ENCODE measurements around the gene GAS7. TPM values are rescaled to one million over a fixed set of nuclear protein-coding genes. Genes with fewer than 3 reads are reported as not detected.

The GAS7 gene
- total and polyA plus RNA-seq, 9 of the 15 experiments (the other 6 are each of a cell fraction or from before 2014, with no cell fraction given), result 0.11 to 0.33 TPM; not detected in 7

DNA sequence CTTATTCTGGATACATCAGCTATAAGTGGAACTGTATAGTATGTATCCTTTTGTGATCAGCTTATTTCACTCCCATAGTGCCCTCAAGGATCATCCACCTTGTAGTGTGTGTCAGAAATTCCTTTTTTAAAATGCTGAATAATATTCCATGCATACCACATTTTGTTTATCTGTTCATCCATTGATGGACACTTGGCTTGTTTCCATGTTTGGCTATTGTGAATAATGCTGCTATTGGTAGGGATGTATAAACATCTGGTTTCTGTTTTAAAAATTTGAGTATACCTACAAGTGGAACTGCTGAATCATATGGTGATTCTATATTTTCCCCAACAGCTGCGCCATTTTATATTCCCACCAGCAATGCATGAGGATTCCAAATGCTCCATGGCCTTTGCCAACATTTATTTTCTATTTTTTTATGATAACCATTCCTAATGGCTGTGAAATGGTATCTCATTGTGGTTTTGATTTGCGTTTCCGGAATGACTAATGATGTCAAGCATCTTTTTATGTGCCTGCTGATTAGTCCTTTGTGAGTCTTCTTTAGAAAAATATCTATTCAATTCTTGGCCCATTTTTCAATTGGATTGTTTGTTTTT lies 304.9 kb downstream of the GAS7 start:
- intact Hi-C loops (cut with micrococcal nuclease), result loop anchor here (1.0 kb wide), 1 partner anchor 37 kb away; no protein-coding TSS in a partner anchor
- H3K4me3 ChIP-seq, result no peak overlapping the region
- no peak for TF ChIP-seq TARDBP (IDR thresholded peaks at IDR 0.05)
- TF ChIP-seq, protein P1, sequence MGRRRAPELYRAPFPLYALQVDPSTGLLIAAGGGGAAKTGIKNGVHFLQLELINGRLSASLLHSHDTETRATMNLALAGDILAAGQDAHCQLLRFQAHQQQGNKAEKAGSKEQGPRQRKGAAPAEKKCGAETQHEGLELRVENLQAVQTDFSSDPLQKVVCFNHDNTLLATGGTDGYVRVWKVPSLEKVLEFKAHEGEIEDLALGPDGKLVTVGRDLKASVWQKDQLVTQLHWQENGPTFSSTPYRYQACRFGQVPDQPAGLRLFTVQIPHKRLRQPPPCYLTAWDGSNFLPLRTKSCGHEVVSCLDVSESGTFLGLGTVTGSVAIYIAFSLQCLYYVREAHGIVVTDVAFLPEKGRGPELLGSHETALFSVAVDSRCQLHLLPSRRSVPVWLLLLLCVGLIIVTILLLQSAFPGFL (CRISPR knock-in tag; IDR thresholded peaks at IDR 0.05), result no peak
- TF ChIP-seq RUNX1 (IDR thresholded peaks at IDR 0.05; ENCODE audit: low read depth), result no peak
- no peak for TF ChIP-seq PCBP2 (IDR thresholded peaks at IDR 0.05; ENCODE audit: low read depth, low read length, poor library complexity, severe bottlenecking)
- TF ChIP-seq TOE1 (IDR thresholded peaks at IDR 0.05; ENCODE audit: borderline replicate concordance), result no peak
- TF ChIP-seq TOE1 (CRISPR knock-in tag; IDR thresholded peaks at IDR 0.05; ENCODE audit: borderline replicate concordance, low read depth), result no peak
- no peak for TF ChIP-seq NCOA4 (IDR thresholded peaks at IDR 0.05; ENCODE audit: partially characterized antibody)
- no peak for TF ChIP-seq ELF1 (tag; IDR thresholded peaks at IDR 0.05)
- no peak for TF ChIP-seq KLF13 (tag; IDR thresholded peaks at IDR 0.05; ENCODE audit: borderline replicate concordance, low read depth)
- TF ChIP-seq DNMT1 (IDR thresholded peaks at IDR 0.05), result no peak
- no peak for TF ChIP-seq FOXP1 (CRISPR knock-in tag; IDR thresholded peaks at IDR 0.05)
- TF ChIP-seq, protein P2, sequence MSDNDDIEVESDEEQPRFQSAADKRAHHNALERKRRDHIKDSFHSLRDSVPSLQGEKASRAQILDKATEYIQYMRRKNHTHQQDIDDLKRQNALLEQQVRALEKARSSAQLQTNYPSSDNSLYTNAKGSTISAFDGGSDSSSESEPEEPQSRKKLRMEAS (CRISPR knock-in tag; IDR thresholded peaks at IDR 0.05), result no peak
- TF ChIP-seq TAF9B (IDR thresholded peaks at IDR 0.05; ENCODE audit: partially characterized antibody), result no peak
- no peak for TF ChIP-seq EHMT2 (IDR thresholded peaks at IDR 0.05)
- no peak for TF ChIP-seq DIDO1 (tag; IDR thresholded peaks at IDR 0.05; ENCODE audit: low read depth)
- TF ChIP-seq, protein P3, sequence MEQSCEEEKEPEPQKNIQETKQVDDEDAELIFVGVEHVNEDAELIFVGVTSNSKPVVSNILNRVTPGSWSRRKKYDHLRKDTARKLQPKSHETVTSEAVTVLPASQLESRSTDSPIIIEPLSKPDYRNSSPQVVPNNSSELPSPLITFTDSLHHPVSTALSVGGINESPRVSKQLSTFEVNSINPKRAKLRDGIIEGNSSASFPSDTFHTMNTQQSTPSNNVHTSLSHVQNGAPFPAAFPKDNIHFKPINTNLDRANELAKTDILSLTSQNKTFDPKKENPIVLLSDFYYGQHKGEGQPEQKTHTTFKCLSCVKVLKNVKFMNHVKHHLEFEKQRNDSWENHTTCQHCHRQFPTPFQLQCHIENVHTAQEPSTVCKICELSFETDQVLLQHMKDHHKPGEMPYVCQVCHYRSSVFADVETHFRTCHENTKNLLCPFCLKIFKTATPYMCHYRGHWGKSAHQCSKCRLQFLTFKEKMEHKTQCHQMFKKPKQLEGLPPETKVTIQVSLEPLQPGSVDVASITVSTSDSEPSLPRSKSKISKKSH (CRISPR knock-in tag; IDR thresholded peaks at IDR 0.05), result no peak
- H3K27me3 ChIP-seq (ENCODE audit: control insufficient read depth in 2 of 2, insufficient read depth in 2 of 2, low read length in 2 of 2), result no peaks in the 10 kb centered on the region; a peak in 1 of 5 replicates
- no peak overlapping the region for H3K9ac ChIP-seq (ENCODE audit: insufficient read depth in 1 of 2, low read depth in 2 of 2, low read length in 2 of 2)
- H3K4me2 ChIP-seq (ENCODE audit: insufficient read depth, low read length), result no peak overlapping the region
- BruUV-seq (replicated peaks), result no TSS peak
- in situ Hi-C loops (cut with MboI), result no loop called here
- ChIA-PET CTCF (ENCODE audit: low intra/inter-chr PET ratio) (no interaction called here), POLR2A (interaction anchor here (0.7 kb wide), 1 partner anchor 11 kb away, joined by 3 read pairs; no protein-coding TSS in a partner anchor)
- no peak overlapping the region for H2AFZ ChIP-seq (ENCODE audit: low read depth, low read length)
- H3K36me3 ChIP-seq (ENCODE audit: control insufficient read depth, insufficient read depth, low read length), result no peaks in the 10 kb centered on the region
- no peaks in the 10 kb centered on the region for H4K20me1 ChIP-seq (replicated peaks; ENCODE audit: control insufficient read depth, insufficient read depth, low read length)
- DNase-seq (ENCODE audit: extremely low read depth in 1 of 4, low spot score in 3 of 4), result no peak
- H3K9me3 ChIP-seq (replicated peaks; ENCODE audit: control insufficient read depth, insufficient read depth, low read depth, low read length), result no peaks in the 10 kb centered on the region
- FAIRE-seq, result no peak
- no peaks in the 10 kb centered on the region for H3K4me1 ChIP-seq (replicated peaks in 1 of 2; ENCODE audit: control insufficient read depth in 2 of 2, insufficient read depth in 2 of 2, low read length in 2 of 2)
- H3K27ac ChIP-seq (ENCODE audit: extremely low read depth, low read depth, low read length), result no peak overlapping the region
- no peaks in the 10 kb centered on the region for H3K79me2 ChIP-seq (ENCODE audit: control insufficient read depth, insufficient read depth, low read length)
- H3K9me1 ChIP-seq (ENCODE audit: control insufficient read depth, insufficient read depth, low read length), result no peaks in the 10 kb centered on the region
- ATAC-seq, result no peak
- WGBS (ENCODE audit: insufficient coverage, low coverage, missing lambda C conversion rate), result 3% methylated on average over 3 of the region's 3 CpGs
